GM12873 (cell line): ENCODE results near the gene ANKZF1.

Source experiments
- TF ChIP-seq, protein P1 (sequence below): IDR thresholded peaks from 2 replicates; pipeline ENCODE4 v1.5.1; 2012; ENCODE audit warnings: low read depth, mild to moderate bottlenecking, moderate library complexity, low read length, control low read depth; ENCODE audit not compliant: insufficient read depth; ENCODE audit errors: missing control alignments

Gene ANKZF1

GRCh38 chr2:219218732-219219701 lies 10.6 kb upstream of the ANKZF1 start, which contains the start of gene ABCB6:
Gene ABCB6, minus strand, starts transcription at chr2:219218958. Its CDS starts 285 bp downstream, at chr2:219218673.
- TF ChIP-seq, protein P1, sequence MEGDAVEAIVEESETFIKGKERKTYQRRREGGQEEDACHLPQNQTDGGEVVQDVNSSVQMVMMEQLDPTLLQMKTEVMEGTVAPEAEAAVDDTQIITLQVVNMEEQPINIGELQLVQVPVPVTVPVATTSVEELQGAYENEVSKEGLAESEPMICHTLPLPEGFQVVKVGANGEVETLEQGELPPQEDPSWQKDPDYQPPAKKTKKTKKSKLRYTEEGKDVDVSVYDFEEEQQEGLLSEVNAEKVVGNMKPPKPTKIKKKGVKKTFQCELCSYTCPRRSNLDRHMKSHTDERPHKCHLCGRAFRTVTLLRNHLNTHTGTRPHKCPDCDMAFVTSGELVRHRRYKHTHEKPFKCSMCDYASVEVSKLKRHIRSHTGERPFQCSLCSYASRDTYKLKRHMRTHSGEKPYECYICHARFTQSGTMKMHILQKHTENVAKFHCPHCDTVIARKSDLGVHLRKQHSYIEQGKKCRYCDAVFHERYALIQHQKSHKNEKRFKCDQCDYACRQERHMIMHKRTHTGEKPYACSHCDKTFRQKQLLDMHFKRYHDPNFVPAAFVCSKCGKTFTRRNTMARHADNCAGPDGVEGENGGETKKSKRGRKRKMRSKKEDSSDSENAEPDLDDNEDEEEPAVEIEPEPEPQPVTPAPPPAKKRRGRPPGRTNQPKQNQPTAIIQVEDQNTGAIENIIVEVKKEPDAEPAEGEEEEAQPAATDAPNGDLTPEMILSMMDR, result no peak

DNA sequence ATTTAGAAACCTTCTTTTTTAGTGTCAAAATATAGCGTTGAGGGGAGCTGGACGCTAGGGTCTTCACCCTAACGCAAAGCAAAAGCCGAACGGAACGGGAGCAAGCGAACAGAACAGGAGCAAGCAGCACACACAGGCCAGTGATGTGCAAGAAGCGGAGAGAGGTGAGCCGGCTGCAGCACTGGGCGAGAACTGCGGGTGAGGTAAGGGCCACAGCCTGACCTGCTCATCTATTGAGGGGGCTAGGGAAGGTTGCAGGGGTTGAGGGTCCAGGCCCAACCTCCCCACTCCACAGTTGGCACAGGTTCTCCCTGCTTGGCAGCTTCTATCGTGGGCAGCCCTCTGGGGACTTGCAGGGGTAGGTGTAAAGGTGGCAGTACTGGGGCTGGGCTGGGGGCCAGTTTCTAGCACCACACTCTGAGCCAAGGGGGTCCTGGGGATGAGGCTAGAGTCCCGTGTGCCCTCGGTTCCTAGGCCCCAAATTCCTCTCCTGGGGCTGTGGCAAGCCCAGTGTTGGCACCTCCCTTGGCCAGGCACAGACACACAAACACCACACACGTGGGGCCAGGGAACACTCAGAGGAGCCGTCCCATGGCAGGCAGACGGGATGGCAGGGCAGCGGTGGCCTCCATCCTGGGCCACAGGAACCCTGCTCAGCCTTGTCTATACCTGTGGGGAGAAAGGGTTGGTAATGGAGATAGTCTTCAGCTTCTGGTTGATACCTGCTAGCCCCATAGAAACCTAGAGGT lies 9.6 kb upstream of the ANKZF1 start:
- TF ChIP-seq, protein P1, result no peak

DNA sequence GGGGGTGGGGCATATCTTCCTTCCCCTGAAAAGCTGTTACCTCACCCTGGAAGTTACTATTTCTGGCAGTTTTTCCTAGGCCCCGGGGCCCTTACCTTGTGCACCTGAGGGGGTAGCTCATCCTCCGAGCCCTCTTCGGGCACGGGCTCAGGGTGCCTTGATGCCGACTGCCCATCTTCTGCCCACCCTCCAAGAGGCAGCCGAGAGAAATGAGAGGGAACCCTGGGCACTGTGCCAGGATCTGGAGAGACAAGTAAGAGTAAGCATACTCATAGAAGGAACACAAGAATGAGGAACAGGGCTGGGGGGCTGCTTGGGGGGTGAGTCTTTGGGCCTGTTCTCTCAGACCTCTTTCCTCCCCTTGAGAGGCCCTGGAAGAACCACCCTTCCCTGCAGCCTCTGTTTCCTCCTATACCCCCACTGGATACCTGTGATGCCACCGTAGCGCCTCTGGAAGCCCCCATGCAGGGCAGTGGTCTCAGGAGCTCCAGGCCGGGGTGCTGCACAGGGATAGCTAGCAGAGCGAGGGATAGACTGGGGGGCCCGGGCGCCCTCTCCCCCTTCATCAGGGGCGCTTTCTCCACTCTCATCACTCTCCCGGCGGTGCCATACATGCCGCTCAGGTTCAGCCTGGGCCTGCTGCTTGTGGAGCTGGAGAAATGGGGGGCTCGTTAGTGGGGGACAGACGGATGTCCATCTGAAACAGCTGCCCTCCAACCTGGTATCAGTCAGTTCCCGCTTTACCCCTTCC lies 8.8 kb upstream of the ANKZF1 start:
- TF ChIP-seq, protein P1, result no peak

DNA sequence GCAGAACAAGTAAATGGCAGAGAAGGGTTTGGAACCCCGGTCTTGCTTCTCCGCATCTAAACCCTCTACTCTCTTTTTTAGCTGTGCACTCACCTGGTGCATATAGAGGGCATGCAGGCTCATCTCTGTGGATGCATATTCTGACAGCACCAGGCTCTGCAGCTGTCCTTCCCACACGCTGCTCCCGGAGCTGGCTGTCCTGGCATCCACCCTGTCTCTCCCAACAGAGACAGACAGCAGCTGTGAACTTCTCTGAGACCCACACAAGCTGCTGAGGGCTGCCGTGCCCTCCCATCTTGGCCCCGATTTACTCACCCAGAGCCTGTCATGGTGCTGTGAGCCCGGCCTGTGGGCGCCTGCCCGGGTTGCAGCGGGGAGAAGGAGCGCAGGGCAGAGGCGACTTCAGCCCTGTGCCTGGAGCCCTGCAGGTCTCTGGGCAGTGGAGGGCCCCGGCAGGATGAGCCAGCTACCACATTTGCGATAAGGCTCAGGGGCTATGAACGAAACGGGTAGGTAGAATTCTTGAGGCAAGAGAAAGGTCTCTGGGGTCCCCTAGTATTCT lies 7.6 kb upstream of the ANKZF1 start:
- TF ChIP-seq, protein P1, result no peak

DNA sequence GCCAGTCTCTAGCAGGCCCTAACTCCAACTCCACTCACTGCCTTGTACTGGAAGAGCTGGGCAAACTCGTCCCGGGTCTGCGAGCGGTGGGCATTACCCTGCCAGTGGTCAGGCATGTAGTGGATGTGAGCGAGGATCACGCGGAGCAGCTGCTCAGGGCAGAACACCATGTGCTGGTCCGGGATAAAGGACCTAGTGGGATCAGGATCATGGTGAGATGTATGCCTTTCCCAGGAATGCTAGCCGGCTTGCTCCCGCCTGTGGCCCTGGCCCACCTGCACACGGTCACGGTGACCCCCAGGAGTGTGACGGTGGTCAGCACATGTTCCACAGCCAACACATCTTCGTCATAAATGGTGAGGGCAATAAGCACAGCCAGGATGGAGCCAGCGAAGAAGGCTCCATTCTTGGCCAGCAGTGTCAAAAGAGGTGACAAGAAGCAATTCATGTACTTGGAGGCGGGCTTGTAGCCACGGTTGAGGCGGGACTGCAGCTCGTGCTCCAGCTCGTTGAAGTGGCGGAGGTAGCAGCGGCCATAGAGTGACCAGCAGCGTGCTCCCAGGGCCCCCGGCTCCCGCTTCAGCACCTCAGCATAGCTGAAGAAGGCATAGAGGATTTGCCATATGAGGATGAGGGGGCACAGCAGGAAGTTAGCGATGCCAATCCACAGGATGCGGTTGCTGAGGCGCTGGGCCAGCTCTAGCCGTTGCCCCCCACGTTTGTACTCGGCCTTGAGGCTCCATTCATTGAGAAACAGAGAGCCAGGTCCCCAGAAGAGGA lies 5.6 kb upstream of the ANKZF1 start:
- TF ChIP-seq, protein P1, result no peak

GRCh38 chr2:219225350-219225749 lies 4.3 kb upstream of the ANKZF1 start:
- TF ChIP-seq, protein P1, result no peak
